Endothelial cell of umbilical vein (primary cell): ENCODE results near the gene STRN3. TPM values are rescaled to one million over a fixed set of nuclear protein-coding genes. Genes with fewer than 3 reads are reported as not detected.

Source experiments
- BruUV-seq: library from RNA; stranded (reverse); fragments of 400-500 nt; replicated peaks from 2 replicates; lab custom pipeline; 2021; lab: Mats Ljungman, UMichigan
- CTCF ChIA-PET: fragments of 300-600, 350-600 bp; sonication (Branson Sonifier 250); formaldehyde crosslinking; loops from one replicate; lab custom pipeline; 2021; ENCODE audit warnings: antibody characterized with exemption, inconsistent platforms; lab: Charles Lee
- POLR2A ChIA-PET: fragments of 300-600, 350-600 bp; sonication (Branson Sonifier 250); formaldehyde crosslinking; loops from one replicate; lab custom pipeline; 2021; ENCODE audit warnings: antibody characterized with exemption, inconsistent platforms; lab: Charles Lee
- DNase-seq: peaks from one replicate; pipeline ENCODE4 v3.0.0-alpha.2; 2011; ENCODE audit warnings: low read depth, low spot score
- FAIRE-seq: peaks from 2 replicates; lab custom pipeline; 2011; peaks lifted over from hg19 to GRCh38; lab: Jason Lieb, UNC
- H2AFZ ChIP-seq: 2 replicates; pipeline ENCODE4 v1.6.0; 2012; ENCODE audit warnings: low read depth, low read length, control low read depth, inconsistent platforms
- H3K27ac ChIP-seq: 2 replicates; pipeline ENCODE4 v1.5.1; 2011; ENCODE audit warnings: low read depth, mild to moderate bottlenecking, control low read depth, low read length, moderate library complexity; ENCODE audit not compliant: insufficient read depth
- H3K27me3 ChIP-seq, 2 experiments: 2 replicates each; pipeline versions ENCODE4 v1.6.0 to v1.6.1; 2011; ENCODE audit warnings: low read length in 2 of 2, mixed read lengths in 1 of 2; ENCODE audit not compliant: control insufficient read depth in 2 of 2, insufficient read depth in 2 of 2
- H3K36me3 ChIP-seq, 2 experiments: 2 replicates in 1 of 2; 3 replicates in 1 of 2; pipeline ENCODE4 v1.5.1; 2011; ENCODE audit warnings: low read length in 2 of 2, mild to moderate bottlenecking in 1 of 2, moderate library complexity in 1 of 2; ENCODE audit not compliant: control insufficient read depth in 2 of 2, insufficient read depth in 2 of 2; ENCODE audit errors: extremely low read depth in 1 of 2
- H3K4me1 ChIP-seq: 3 replicates; pipeline ENCODE4 v1.5.1; 2011; ENCODE audit warnings: mild to moderate bottlenecking, low read length; ENCODE audit not compliant: control insufficient read depth, insufficient read depth; ENCODE audit errors: extremely low read depth
- H3K4me2 ChIP-seq: 2 replicates; pipeline ENCODE4 v1.6.1; 2011; ENCODE audit warnings: low read length, control low read depth, mixed read lengths; ENCODE audit not compliant: insufficient read depth
- H3K4me3 ChIP-seq, 3 experiments: fragments of 200-600 bp in 1 of 3; sonication (generic), shearing (Covaris generic) in 1 of 3; replicated peaks in 1 of 3; 2 replicates each; pipeline ENCODE4 v1.5.1; 2011 to 2016; ENCODE audit warnings: control low read depth in 3 of 3, low read length in 3 of 3, mild to moderate bottlenecking in 2 of 3, inconsistent platforms in 1 of 3, low read depth in 1 of 3, moderate library complexity in 1 of 3; ENCODE audit not compliant: insufficient read depth in 1 of 3
- H3K79me2 ChIP-seq: 2 replicates; pipeline ENCODE4 v1.6.0; 2012; ENCODE audit warnings: low read length, inconsistent platforms; ENCODE audit not compliant: control insufficient read depth, insufficient read depth
- H3K9ac ChIP-seq: replicated peaks from 2 replicates; pipeline ENCODE3; 2011; ENCODE audit warnings: low read length, control low read depth; ENCODE audit not compliant: insufficient read depth; ENCODE audit errors: extremely low read depth
- H3K9me1 ChIP-seq: replicated peaks from 3 replicates; pipeline ENCODE4 v1.6.0; 2011; ENCODE audit warnings: mild to moderate bottlenecking, low read length; ENCODE audit not compliant: control insufficient read depth, insufficient read depth; ENCODE audit errors: extremely low read depth
- H3K9me3 ChIP-seq: replicated peaks from 2 replicates; pipeline ENCODE4 v1.5.1; 2012; ENCODE audit warnings: low read length, inconsistent platforms; ENCODE audit not compliant: control insufficient read depth, insufficient read depth
- H4K20me1 ChIP-seq: replicated peaks from 2 replicates; pipeline ENCODE3; 2011; ENCODE audit warnings: mild to moderate bottlenecking, low read length; ENCODE audit not compliant: control insufficient read depth, insufficient read depth; ENCODE audit errors: extremely low read depth
- CTCF ChIP-seq, 2 donors: IDR thresholded peaks; 1 replicate in 1 of 2; 2 replicates in 1 of 2; pipeline ENCODE4 v1.5.1; 2011; ENCODE audit warnings: low read length in 2 of 2, mild to moderate bottlenecking in 2 of 2, moderate library complexity in 2 of 2, control low read depth in 1 of 2, inconsistent platforms in 1 of 2, low read depth in 1 of 2; ENCODE audit not compliant: insufficient read depth in 1 of 2; ENCODE audit errors: extremely low read depth in 1 of 2
- EZH2 ChIP-seq: IDR thresholded peaks from 2 replicates; pipeline ENCODE4 v1.6.1; 2012; ENCODE audit warnings: borderline replicate concordance, low read depth, mild to moderate bottlenecking, moderate library complexity, low read length, inconsistent platforms; ENCODE audit not compliant: severe bottlenecking
- FOS ChIP-seq: IDR thresholded peaks from 2 replicates; pipeline ENCODE4 v1.6.1; 2011; ENCODE audit warnings: mild to moderate bottlenecking, low read length, moderate library complexity, borderline replicate concordance; ENCODE audit not compliant: insufficient read depth
- GATA2 ChIP-seq: IDR thresholded peaks from 2 replicates; pipeline ENCODE4 v1.7.0; 2011; ENCODE audit warnings: low read depth, mild to moderate bottlenecking, moderate library complexity, mixed read lengths, low read length; ENCODE audit not compliant: insufficient read length, insufficient read depth
- JUN ChIP-seq: IDR thresholded peaks from 2 replicates; pipeline ENCODE4 v1.6.1; 2011; ENCODE audit warnings: borderline replicate concordance, low read depth; ENCODE audit not compliant: insufficient read length, insufficient read depth
- MAX ChIP-seq: IDR thresholded peaks from 2 replicates; pipeline ENCODE4 v1.6.1; 2011; ENCODE audit not compliant: insufficient read depth, insufficient read length
- MYC ChIP-seq: IDR thresholded peaks from one replicate; pipeline ENCODE4 v1.6.1; 2011; ENCODE audit warnings: mild to moderate bottlenecking, low read depth, low read length
- POLR2A ChIP-seq: IDR thresholded peaks from 2 replicates; pipeline ENCODE4 v1.6.1; 2012; ENCODE audit warnings: low read depth, mild to moderate bottlenecking, control low read depth, low read length
- POLR2AphosphoS5 ChIP-seq: IDR thresholded peaks from 2 replicates; pipeline ENCODE4 v1.6.1; 2012; ENCODE audit warnings: low read depth, mild to moderate bottlenecking, control low read depth, low read length, moderate library complexity; ENCODE audit not compliant: insufficient read depth
- dilution Hi-C: fragments of 300-500 bp; cut with MboI; formaldehyde crosslinking; loops from one replicate; pipeline ENCODE4 v1.15.0; 2019; ENCODE audit warnings: low sequenced_read_pairs; ENCODE audit not compliant: extremely low pct_ligation_motif_present
- intact Hi-C: fragments of 100-400 bp; cut with micrococcal nuclease; formaldehyde crosslinking; loops from one replicate; pipeline ENCODE4 v1.10.0; 2022
- polyA plus RNA-seq, 4 experiments: library from polyadenylated mRNA; depleted of rRNA in 3 of 4; stranded (reverse) in 3 of 4; unstranded in 1 of 4; fragments of >200 nt; gene quantifications; 2 replicates each; pipeline versions ENCODE4 v1.2.1 to v1.2.3, GENCODE V29; 2011 to 2012; ENCODE audit warnings: missing spikeins in 1 of 4
- total RNA-seq: library from RNA; stranded (reverse); gene quantifications from 2 replicates; pipeline ENCODE4 v1.2.3, GENCODE V29; 2021

The STRN3 gene
- total and polyA plus RNA-seq, 2 donors (not counting 3 experiments of a cell fraction or from before 2014, with no cell fraction given), result 8.4 to 35.1 TPM

GRCh38 chr14:30982533-30982932 lies 43.6 kb downstream of the STRN3 start:
- no peak overlapping the region for H2AFZ ChIP-seq
- CTCF ChIA-PET, result interaction anchor here (1.2 to 1.6 kb wide), 3 partner anchors 9 to 94 kb away, joined by 3 read pairs; no protein-coding TSS in a partner anchor
- no peak overlapping the region for H3K9ac ChIP-seq
- no peaks in the 10 kb centered on the region for H3K9me3 ChIP-seq
- DNase-seq (no peak), FAIRE-seq (no peak)
- H3K4me3 ChIP-seq, result no peak overlapping the region
- H3K4me1 ChIP-seq, result no peaks in the 10 kb centered on the region
- intact Hi-C loops (loop anchor here (5.0 kb wide), 1 partner anchor 45 kb away; the partner anchor contains the start of genes AP4S1 and STRN3), dilution Hi-C loops (no loop called here)
- H3K27ac ChIP-seq, result no peak overlapping the region
- H3K36me3 ChIP-seq, result no peaks in the 10 kb centered on the region
- TF ChIP-seq FOS (no peak), MYC (no peak), GATA2 (no peak), JUN (no peak), POLR2AphosphoS5 (no peak), POLR2A (no peak), MAX (no peak), EZH2 (no peak), CTCF (IDR thresholded peaks at IDR 0.05; ENCODE audit: extremely low read depth in 1 of 2, insufficient read depth in 1 of 2, low read depth in 1 of 2, low read length in 2 of 2) (no peak)
- no peaks in the 10 kb centered on the region for H3K9me1 ChIP-seq
- H3K4me2 ChIP-seq, result no peak overlapping the region
- peaks cover 68% of the 10 kb centered on the region for H3K79me2 ChIP-seq
- no TSS peak for BruUV-seq
- H4K20me1 ChIP-seq, result peaks cover 15% of the 10 kb centered on the region
- no peaks in the 10 kb centered on the region for H3K27me3 ChIP-seq
- POLR2A ChIA-PET, result no interaction called here
